SK-N-SH (cell line): Measurements from ENCODE around the gene ADAMTSL5.

Source experiments
- ELF1 ChIP-seq: IDR thresholded peaks from 2 replicates; pipeline ENCODE4 v1.4.0; 2012
- EP300 ChIP-seq, 2 experiments: IDR thresholded peaks; 2 replicates each; pipeline versions ENCODE4 v1.4.0 to v1.6.1; 2012; ENCODE audit warnings: borderline replicate concordance in 1 of 2, low read depth in 1 of 2, low read length in 1 of 2
- FOXM1 ChIP-seq: IDR thresholded peaks from 2 replicates; pipeline ENCODE4 v1.4.0; 2012; ENCODE audit warnings: low read depth, mild to moderate bottlenecking
- RXRA ChIP-seq: IDR thresholded peaks from 2 replicates; pipeline ENCODE4 v1.4.0; 2012; ENCODE audit warnings: low read depth, mild to moderate bottlenecking, borderline replicate concordance
- TCF12 ChIP-seq: IDR thresholded peaks from 2 replicates; pipeline ENCODE4 v1.4.0; 2012
- YY1 ChIP-seq: IDR thresholded peaks from 2 replicates; pipeline ENCODE4 v1.4.0; 2012; ENCODE audit warnings: low read depth, mild to moderate bottlenecking
- TF ChIP-seq, protein P1 (sequence below): fragments of 200-600 bp; sonication (generic); IDR thresholded peaks from 2 replicates; pipeline ENCODE4 v1.6.1; 2017; ENCODE audit warnings: antibody characterized with exemption, mild to moderate bottlenecking, moderate library complexity

DNA sequence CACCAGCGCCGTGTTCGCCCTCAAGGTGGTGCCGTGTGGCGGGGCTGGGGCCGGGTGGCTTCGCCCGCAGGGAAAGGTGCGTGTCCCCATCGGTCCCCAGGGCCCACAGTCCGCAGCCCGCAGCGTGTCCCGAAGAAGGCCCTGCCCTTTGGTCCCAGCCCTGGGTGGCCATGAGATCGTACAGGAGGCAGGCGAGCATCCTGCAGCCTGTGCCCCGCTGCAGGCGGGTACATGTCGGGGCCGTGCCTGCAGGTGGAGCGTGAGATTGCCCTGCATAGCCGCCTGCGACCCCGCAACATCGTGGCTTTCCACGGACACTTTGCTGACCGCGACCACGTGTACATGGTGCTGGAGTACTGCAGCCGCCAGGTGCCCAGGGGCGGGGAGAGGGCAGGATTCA lies 12.5 kb upstream of the ADAMTSL5 start:
- TF ChIP-seq FOXM1 (no peak), EP300 (IDR thresholded peaks at IDR 0.05; ENCODE audit: borderline replicate concordance in 1 of 2, low read depth in 1 of 2, low read length in 1 of 2) (no peak), ELF1 (no peak), TCF12 (no peak), YY1 (no peak), RXRA (no peak)
- TF ChIP-seq, protein P1, sequence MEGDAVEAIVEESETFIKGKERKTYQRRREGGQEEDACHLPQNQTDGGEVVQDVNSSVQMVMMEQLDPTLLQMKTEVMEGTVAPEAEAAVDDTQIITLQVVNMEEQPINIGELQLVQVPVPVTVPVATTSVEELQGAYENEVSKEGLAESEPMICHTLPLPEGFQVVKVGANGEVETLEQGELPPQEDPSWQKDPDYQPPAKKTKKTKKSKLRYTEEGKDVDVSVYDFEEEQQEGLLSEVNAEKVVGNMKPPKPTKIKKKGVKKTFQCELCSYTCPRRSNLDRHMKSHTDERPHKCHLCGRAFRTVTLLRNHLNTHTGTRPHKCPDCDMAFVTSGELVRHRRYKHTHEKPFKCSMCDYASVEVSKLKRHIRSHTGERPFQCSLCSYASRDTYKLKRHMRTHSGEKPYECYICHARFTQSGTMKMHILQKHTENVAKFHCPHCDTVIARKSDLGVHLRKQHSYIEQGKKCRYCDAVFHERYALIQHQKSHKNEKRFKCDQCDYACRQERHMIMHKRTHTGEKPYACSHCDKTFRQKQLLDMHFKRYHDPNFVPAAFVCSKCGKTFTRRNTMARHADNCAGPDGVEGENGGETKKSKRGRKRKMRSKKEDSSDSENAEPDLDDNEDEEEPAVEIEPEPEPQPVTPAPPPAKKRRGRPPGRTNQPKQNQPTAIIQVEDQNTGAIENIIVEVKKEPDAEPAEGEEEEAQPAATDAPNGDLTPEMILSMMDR = no peak
